Small intestine (tissue), 16 donors: ENCODE measurements around the gene YWHAQ. TPM values are rescaled to one million over a fixed set of nuclear protein-coding genes. Genes with fewer than 3 reads are reported as not detected.

Experiments used
- DNase-seq, 2 donors: peaks; one replicate each; pipeline versions ENCODE4 v3.0.0 to v3.0.0-alpha.2; 2013
- FAIRE-seq: peaks from 2 replicates; lab custom pipeline; 2012; peaks lifted over from hg19 to GRCh38; lab: Jason Lieb, UNC
- H3K27ac ChIP-seq, 3 donors: one replicate each; pipeline ENCODE4 v1.5.1; 2013; ENCODE audit warnings: low read length in 2 of 3, mild to moderate bottlenecking in 2 of 3, control low read depth in 1 of 3, inconsistent platforms in 1 of 3, low read depth in 1 of 3, moderate library complexity in 1 of 3
- H3K27me3 ChIP-seq, 3 donors: one replicate each; pipeline ENCODE4 v1.6.1; 2013; ENCODE audit warnings: low read length in 3 of 3, inconsistent platforms in 1 of 3; ENCODE audit not compliant: control insufficient read depth in 3 of 3, insufficient read depth in 3 of 3
- H3K36me3 ChIP-seq, 3 donors: one replicate each; pipeline ENCODE4 v1.6.1; 2013; ENCODE audit warnings: low read length in 3 of 3, inconsistent platforms in 1 of 3, low read depth in 1 of 3, mild to moderate bottlenecking in 1 of 3, moderate library complexity in 1 of 3; ENCODE audit not compliant: control insufficient read depth in 3 of 3, insufficient read depth in 2 of 3
- H3K4me1 ChIP-seq, 3 donors: one replicate each; pipeline ENCODE4 v1.6.1; 2013; ENCODE audit warnings: low read length in 2 of 3, inconsistent platforms in 1 of 3, low read depth in 1 of 3, mild to moderate bottlenecking in 1 of 3, moderate library complexity in 1 of 3; ENCODE audit not compliant: control insufficient read depth in 3 of 3, insufficient read depth in 2 of 3
- H3K4me3 ChIP-seq, 3 donors: one replicate each; pipeline ENCODE4 v1.5.1; 2013; ENCODE audit warnings: low read length in 3 of 3, control low read depth in 1 of 3, inconsistent platforms in 1 of 3, low read depth in 1 of 3, mild to moderate bottlenecking in 1 of 3, moderate library complexity in 1 of 3
- H3K9me3 ChIP-seq, 2 donors: one replicate each; pipeline ENCODE4 v1.6.1; 2013; ENCODE audit warnings: low read depth in 1 of 2, low read length in 1 of 2; ENCODE audit not compliant: control insufficient read depth in 2 of 2, insufficient read depth in 1 of 2
- WGBS, 3 donors: extraction: QIAGEN DNeasy Blood & Tissue Kit; methylation state at CpG; one replicate each; pipeline ENCODE4 v1.1.7; 2013; 5-methylcytosine and 5-hydroxymethylcytosine counted together
- long read RNA-seq, 10 donors: transcript quantifications; one replicate each; lab custom pipeline, GENCODE V29; 2026
- polyA plus RNA-seq, 4 donors: library from polyadenylated mRNA; stranded (reverse) in 3 of 4; unstranded in 1 of 4; fragments of 200-250 nt in 3 of 4; fragments of 120-200 nt in 1 of 4; gene quantifications; one replicate each; pipeline versions ENCODE4 v1.2.1 to v1.2.3, GENCODE V29; 2013
- donor health status: healthy with polysubstance abuse.
- donor health status: control.
- donor health status: control.
- donor health status: Bipolar disorder and iron deficiency.
- donor health status: healthy.

The YWHAQ gene
- 100 to 1,000 TPM; 123 to 215 (median 173) TPM for polyA plus RNA-seq
- long read RNA-seq, donor 1 = 0 reads
- long read RNA-seq, donor 2, transcript YWHAQ-201 (6 exons, 2,208 nt) = major isoform, 15 of 28 reads
- long read RNA-seq, donor 2, transcript YWHAQ-202 (5 exons, 2,216 nt) = minor isoform, 13 of 28 reads
- long read RNA-seq, donor 2, partial matches to known transcripts = 0 of 28 reads
- long read RNA-seq, donor 2, other reads (novel, unspliced or antisense) = 0 of 28 reads
- long read RNA-seq, donor 3, transcript YWHAQ-201 (6 exons, 2,208 nt) = minor isoform, 13 of 51 reads
- long read RNA-seq, donor 3, transcript YWHAQ-202 (5 exons, 2,216 nt) = major isoform, 17 of 51 reads
- long read RNA-seq, donor 3, partial matches to known transcripts = 21 of 51 reads
- long read RNA-seq, donor 3, other reads (novel, unspliced or antisense) = 0 of 51 reads
- long read RNA-seq, donor 4, partial matches to known transcripts = 0 of 5 reads
- long read RNA-seq, donor 4, other reads (novel, unspliced or antisense) = 0 of 5 reads
- long read RNA-seq, donor 5, partial matches to known transcripts = 0 of 7 reads
- long read RNA-seq, donor 5, other reads (novel, unspliced or antisense) = 0 of 7 reads
- long read RNA-seq, donor 6, transcript YWHAQ-202 (5 exons, 2,216 nt) = minor isoform, 11 of 50 reads
- long read RNA-seq, donor 6, transcript YWHAQ-201 (6 exons, 2,208 nt) = major isoform, 39 of 50 reads
- long read RNA-seq, donor 6, partial matches to known transcripts = 0 of 50 reads
- long read RNA-seq, donor 6, other reads (novel, unspliced or antisense) = 0 of 50 reads
- long read RNA-seq, donor 7 = 0 reads
- long read RNA-seq, donor 8, transcript YWHAQ-201 (6 exons, 2,208 nt) = major isoform, 6 of 8 reads
- long read RNA-seq, donor 8, partial matches to known transcripts = 0 of 8 reads
- long read RNA-seq, donor 8, other reads (novel, unspliced or antisense) = 0 of 8 reads
- long read RNA-seq, donor 9, transcript YWHAQ-201 (6 exons, 2,208 nt) = major isoform, 5 of 8 reads
- long read RNA-seq, donor 9, partial matches to known transcripts = 0 of 8 reads
- long read RNA-seq, donor 9, other reads (novel, unspliced or antisense) = 0 of 8 reads
- long read RNA-seq, donor 10, transcript YWHAQ-202 (5 exons, 2,216 nt) = minor isoform, 33 of 119 reads
- long read RNA-seq, donor 10, transcript YWHAQ-201 (6 exons, 2,208 nt) = major isoform, 80 of 119 reads
- long read RNA-seq, donor 10, partial matches to known transcripts = 6 of 119 reads
- long read RNA-seq, donor 10, other reads (novel, unspliced or antisense) = 0 of 119 reads

GRCh38 chr2:9630736-9631552 lies at the start of gene YWHAQ:
YWHAQ (minus strand) TSS chr2:9630997; CDS start chr2:9630452, 545 bp downstream.
- H3K9me3 ChIP-seq = no peaks in the 10 kb centered on the region
- FAIRE-seq (no peak), DNase-seq (peak; percentile 97 to 100)
- peaks cover 0 to 9% (median 2%) of the 10 kb centered on the region in 3 donors for H3K36me3 ChIP-seq
- H3K4me3 ChIP-seq = peak within 1 kb of the TSS; percentile 59 to 92 (median 76)
- H3K27me3 ChIP-seq = no peaks in the 10 kb centered on the region
- WGBS, 3 donors = 0 to 1% (median 0%) methylated on average over 69 to 84 of the region's 84 CpGs
- H3K4me1 ChIP-seq = peaks cover 3 to 34% (median 11%) of the 10 kb centered on the region in 3 donors
- H3K27ac ChIP-seq = peak within 1 kb of the TSS; percentile 86 to 96 (median 94)

GRCh38 chr2:9680082-9680481 lies 49.3 kb upstream of the YWHAQ start:
- no peak for FAIRE-seq
- Histone ChIP-seq H3K9me3 (no peaks in the 10 kb centered on the region), H3K4me3 (no peak overlapping the region), H3K36me3 (no peaks in the 10 kb centered on the region), H3K4me1 (no peaks in the 10 kb centered on the region), H3K27me3 (no peaks in the 10 kb centered on the region), H3K27ac (no peak overlapping the region)
- 94 to 100% (median 98%) methylated on average over 2 of the region's 2 CpGs for WGBS, 3 donors
- no peak for DNase-seq

GRCh38 chr2:9679218-9679617 lies 48.4 kb upstream of the YWHAQ start:
- Histone ChIP-seq H3K27me3 (no peaks in the 10 kb centered on the region), H3K36me3 (no peaks in the 10 kb centered on the region), H3K4me1 (no peaks in the 10 kb centered on the region), H3K9me3 (no peaks in the 10 kb centered on the region), H3K4me3 (no peak overlapping the region), H3K27ac (no peak overlapping the region)
- FAIRE-seq (no peak), DNase-seq (no peak)
- WGBS, 3 donors = 89 to 93% (median 92%) methylated on average over 2 of the region's 2 CpGs

- no peak for DNase-seq
- no peaks in the 10 kb centered on the region for H3K36me3 ChIP-seq
- H3K4me3 ChIP-seq = no peak overlapping the region
- no peak overlapping the region for H3K27ac ChIP-seq
- no peaks in the 10 kb centered on the region for H3K4me1 ChIP-seq
- no peaks in the 10 kb centered on the region for H3K27me3 ChIP-seq
- H3K9me3 ChIP-seq = no peaks in the 10 kb centered on the region
- WGBS, 3 donors = 89 to 93% (median 91%) methylated on average over 10 of the region's 10 CpGs
- no peak for FAIRE-seq
Measured at GRCh38 chr2:9678544-9678943, 47.7 kb upstream of the YWHAQ start.

GRCh38 chr2:9675415-9676351 lies 44.9 kb upstream of the YWHAQ start:
- 49 to 64% (median 56%) methylated on average over 14 of the region's 14 CpGs for WGBS, 3 donors
- Histone ChIP-seq H3K9me3 (no peaks in the 10 kb centered on the region), H3K27me3 (no peaks in the 10 kb centered on the region), H3K36me3 (no peaks in the 10 kb centered on the region), H3K4me3 (no peak overlapping the region), H3K4me1 (no peaks in the 10 kb centered on the region), H3K27ac (no peak overlapping the region)
- DNase-seq (no peak), FAIRE-seq (no peak)

- H3K4me3 ChIP-seq = no peak overlapping the region
- H3K9me3 ChIP-seq = no peaks in the 10 kb centered on the region
- FAIRE-seq (no peak), DNase-seq (no peak)
- H3K27me3 ChIP-seq = no peaks in the 10 kb centered on the region
- no peaks in the 10 kb centered on the region for H3K4me1 ChIP-seq
- 87 to 90% (median 89%) methylated on average over 5 of the region's 5 CpGs for WGBS, 3 donors
- no peak overlapping the region for H3K27ac ChIP-seq
- no peaks in the 10 kb centered on the region for H3K36me3 ChIP-seq
Measured at GRCh38 chr2:9674891-9675414, 44.2 kb upstream of the YWHAQ start.
